Lower lobe of right lung (tissue), 2 donors: ENCODE data around the gene ZBTB46. TPM values are rescaled to one million over a fixed set of nuclear protein-coding genes. Genes with fewer than 3 reads are reported as not detected.

Source experiments
- ATAC-seq, 2 donors: fragments of 200-7000 bp; cut with Tn5 transposase; one replicate each; pipeline ENCODE4 v1.9.1; 2020 to 2022; ENCODE audit warnings: mild to moderate bottlenecking in 2 of 2, moderate library complexity in 2 of 2
- DNase-seq: peaks from one replicate; pipeline ENCODE4 v3.0.0-alpha.2; 2020
- H3K27ac ChIP-seq: fragments of 200-600 bp; one replicate; pipeline ENCODE4 v1.8.0; 2022
- H3K27me3 ChIP-seq: fragments of 200-600 bp; one replicate; pipeline ENCODE4 v1.8.0; 2022; ENCODE audit warnings: low read depth
- H3K36me3 ChIP-seq: fragments of 200-600 bp; one replicate; pipeline ENCODE4 v1.8.0; 2022; ENCODE audit warnings: mild to moderate bottlenecking
- H3K4me1 ChIP-seq: fragments of 200-600 bp; one replicate; pipeline ENCODE4 v1.8.0; 2022
- H3K4me3 ChIP-seq: fragments of 200-600 bp; one replicate; pipeline ENCODE4 v1.8.0; 2022; ENCODE audit warnings: mild to moderate bottlenecking
- H3K9me3 ChIP-seq: fragments of 200-600 bp; one replicate; pipeline ENCODE4 v1.8.0; 2022
- intact Hi-C: fragments of 100-400 bp; cut with DNase I; formaldehyde crosslinking; loops from one replicate; pipeline ENCODE4 v1.11.0; 2022
- total RNA-seq: library from RNA; stranded (reverse); fragmentation: NEBNext Ultra II Directional; extraction: Animal tissue kit (Norgen Biotek cat#: 25700); gene quantifications from one replicate; pipeline ENCODE4 v1.2.1, GENCODE V29; 2021
- TF ChIP-seq, protein P1 (sequence below): fragments of 200-600 bp; IDR thresholded peaks from one replicate; pipeline ENCODE4 v1.8.0; 2022; ENCODE audit warnings: antibody characterized with exemption, mild to moderate bottlenecking
- donor health status: DM: no; HTN: yes; CAD: no; lungs with severe emphysema.

ZBTB46 gene
- total RNA-seq, 1 donor from 2014 or later, result 9.9 TPM

DNA sequence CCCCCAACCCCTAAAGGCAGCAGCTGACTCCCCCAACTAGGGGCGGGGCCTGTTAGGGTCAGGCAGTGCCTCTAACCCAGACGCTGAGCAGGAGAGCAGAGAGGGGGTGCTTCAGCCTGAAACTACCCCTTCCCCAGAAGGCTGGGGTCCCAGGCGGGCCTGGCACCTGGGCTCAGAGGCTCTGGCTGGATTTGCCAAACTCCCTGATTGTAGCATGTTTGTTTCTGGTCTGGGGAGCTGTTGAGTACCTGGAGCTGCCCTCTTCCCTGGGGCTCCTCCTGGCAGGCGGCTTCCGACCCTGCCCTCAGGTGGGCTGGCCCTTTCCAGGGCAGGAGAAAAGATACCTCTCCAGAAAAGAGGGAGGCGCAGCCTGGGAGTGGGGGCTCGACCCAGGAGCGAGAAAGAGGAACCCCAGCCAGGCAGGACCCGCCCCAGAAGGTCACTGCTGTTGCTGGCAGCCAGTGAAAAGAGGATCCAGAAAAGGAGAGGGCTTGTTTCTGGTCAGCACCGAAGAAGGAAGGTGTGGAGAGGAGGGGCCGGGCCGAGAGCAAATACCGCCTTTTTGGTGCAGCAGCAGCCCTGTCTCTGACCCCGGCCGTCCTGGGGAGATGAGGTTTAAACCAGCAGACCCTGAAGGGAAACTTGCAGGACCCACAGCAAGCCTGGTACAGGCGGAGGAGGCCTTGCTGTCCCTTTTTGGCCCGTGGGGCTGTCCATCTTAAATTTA, 29.4 kb upstream of the ZBTB46 start:
- TF ChIP-seq, protein P1, sequence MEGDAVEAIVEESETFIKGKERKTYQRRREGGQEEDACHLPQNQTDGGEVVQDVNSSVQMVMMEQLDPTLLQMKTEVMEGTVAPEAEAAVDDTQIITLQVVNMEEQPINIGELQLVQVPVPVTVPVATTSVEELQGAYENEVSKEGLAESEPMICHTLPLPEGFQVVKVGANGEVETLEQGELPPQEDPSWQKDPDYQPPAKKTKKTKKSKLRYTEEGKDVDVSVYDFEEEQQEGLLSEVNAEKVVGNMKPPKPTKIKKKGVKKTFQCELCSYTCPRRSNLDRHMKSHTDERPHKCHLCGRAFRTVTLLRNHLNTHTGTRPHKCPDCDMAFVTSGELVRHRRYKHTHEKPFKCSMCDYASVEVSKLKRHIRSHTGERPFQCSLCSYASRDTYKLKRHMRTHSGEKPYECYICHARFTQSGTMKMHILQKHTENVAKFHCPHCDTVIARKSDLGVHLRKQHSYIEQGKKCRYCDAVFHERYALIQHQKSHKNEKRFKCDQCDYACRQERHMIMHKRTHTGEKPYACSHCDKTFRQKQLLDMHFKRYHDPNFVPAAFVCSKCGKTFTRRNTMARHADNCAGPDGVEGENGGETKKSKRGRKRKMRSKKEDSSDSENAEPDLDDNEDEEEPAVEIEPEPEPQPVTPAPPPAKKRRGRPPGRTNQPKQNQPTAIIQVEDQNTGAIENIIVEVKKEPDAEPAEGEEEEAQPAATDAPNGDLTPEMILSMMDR, result no peak
- ATAC-seq, result no peak
- no peaks in the 10 kb centered on the region for H3K9me3 ChIP-seq
- peaks cover 52% of the 10 kb centered on the region for H3K4me1 ChIP-seq
- H3K27me3 ChIP-seq, result no peaks in the 10 kb centered on the region
- peak overlapping the region; percentile 21 for H3K27ac ChIP-seq
- peaks cover 15% of the 10 kb centered on the region for H3K36me3 ChIP-seq
- intact Hi-C loops, result no loop called here
- no peak overlapping the region for H3K4me3 ChIP-seq
- DNase-seq, result peak; percentile 71

DNA sequence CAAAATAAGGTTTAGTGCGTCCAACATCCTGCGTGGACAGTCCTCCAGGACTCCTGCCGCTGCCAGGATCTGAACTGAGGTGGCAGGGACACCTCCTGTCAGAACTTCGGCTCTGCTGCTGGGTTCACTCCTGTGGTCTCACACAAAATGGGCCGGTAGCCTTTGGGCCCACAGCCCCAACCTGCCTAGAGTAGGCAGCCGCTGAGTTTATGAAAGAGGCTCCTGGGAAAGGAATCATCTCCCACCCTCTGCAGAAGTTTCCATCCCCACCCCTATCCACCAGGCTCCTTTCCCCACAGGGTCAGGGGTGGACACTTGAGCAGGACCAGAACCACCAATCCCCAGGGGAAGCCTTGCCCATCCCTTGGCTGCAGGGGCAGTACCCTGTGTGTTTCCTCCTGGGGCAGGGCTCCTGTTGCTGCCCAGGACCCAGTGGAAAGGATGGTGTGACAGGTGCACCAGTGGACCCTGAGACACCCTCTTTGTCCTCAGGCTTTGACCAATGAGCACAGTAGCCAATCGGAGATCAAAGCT, 28.2 kb upstream of the ZBTB46 start:
- Histone ChIP-seq H3K9me3 (no peaks in the 10 kb centered on the region), H3K27ac (peak overlapping the region; percentile 74), H3K4me1 (peaks cover 64% of the 10 kb centered on the region)

DNA sequence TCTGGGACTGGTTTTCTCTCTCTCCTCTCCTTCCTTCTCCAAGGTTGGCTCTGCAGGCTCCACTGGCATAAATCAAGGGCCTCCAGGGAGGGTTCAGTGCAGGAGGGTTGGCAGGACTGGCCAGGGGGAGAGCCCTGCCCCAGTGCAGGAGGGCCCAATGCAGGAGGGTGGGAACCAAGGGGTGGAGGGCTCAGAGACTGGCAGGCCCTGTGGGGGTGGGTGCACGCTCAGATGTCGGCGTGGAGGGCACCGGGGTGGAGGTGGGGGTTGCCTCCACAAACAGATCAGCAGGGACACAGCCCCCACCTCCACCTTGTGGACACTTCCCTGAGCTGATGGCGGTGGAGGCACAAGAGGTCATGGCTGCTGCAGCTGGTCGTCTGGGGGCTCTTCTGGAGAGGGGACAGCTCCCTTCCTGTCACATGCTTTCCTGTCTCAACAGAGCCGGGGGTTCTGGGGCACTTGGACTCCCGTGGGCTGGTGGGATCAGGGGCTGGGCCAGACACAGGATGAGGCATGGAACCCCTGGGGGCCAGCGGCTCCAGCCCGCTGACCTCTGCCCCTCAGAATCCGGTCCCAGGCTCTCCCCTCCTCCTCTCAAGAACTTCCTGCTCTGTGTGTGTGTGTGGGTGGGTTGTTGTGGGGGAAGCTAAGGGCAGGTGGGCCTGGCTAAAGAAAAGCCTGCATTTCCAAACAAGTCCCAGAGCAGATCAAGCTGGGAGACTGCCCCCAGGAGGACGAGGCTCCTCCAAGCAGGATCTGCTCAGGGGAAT, 27.5 kb upstream of the ZBTB46 start:
- H3K36me3 ChIP-seq, result peaks cover 15% of the 10 kb centered on the region
- H3K4me1 ChIP-seq, result peaks cover 67% of the 10 kb centered on the region
- DNase-seq, result no peak
- no peaks in the 10 kb centered on the region for H3K9me3 ChIP-seq
- TF ChIP-seq, protein P1, result peak; percentile 26
- intact Hi-C loops, result no loop called here
- peak; percentile 0 to 11 for ATAC-seq
- no peak overlapping the region for H3K4me3 ChIP-seq
- H3K27ac ChIP-seq, result peak overlapping the region; percentile 74
- peaks cover 5% of the 10 kb centered on the region for H3K27me3 ChIP-seq

More for the DNA sequence above, 28.2 kb upstream of the ZBTB46 start:
- Histone ChIP-seq H3K36me3 (peaks cover 15% of the 10 kb centered on the region), H3K4me3 (no peak overlapping the region), H3K27me3 (peaks cover 5% of the 10 kb centered on the region)
- DNase-seq, result no peak
- no peak for ATAC-seq
- TF ChIP-seq, protein P1, result no peak
- intact Hi-C loops, result no loop called here

DNA sequence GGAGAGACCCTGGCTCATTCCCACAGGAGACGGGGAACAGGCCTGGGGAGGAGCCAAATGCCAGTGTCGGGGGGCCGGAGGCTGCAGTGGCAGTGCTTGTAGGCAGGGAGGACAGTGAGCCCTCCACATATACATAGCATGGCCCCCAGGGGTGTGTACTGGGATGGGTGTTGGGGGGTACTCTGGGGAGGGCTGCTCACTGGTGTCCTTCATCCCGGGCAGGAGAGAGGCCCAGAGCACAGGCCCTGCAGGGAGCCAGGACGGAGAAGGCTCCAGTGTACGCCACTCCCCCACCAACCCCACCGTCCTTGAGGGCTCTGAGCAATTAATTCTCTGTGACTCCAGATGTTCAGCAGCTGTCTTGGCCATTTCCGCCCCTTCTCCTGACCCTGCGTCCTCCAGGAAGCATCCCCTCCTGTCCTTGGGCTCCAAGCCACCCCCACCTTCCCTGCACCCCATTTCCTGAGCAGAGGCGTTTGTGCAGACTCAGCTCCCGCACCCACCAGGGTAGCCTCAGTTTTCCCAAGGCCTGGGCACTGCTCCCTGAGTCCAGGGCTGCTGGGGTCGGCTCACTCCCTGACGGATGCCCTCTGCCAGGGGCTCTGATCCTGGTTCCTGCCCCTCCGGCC, 26.8 kb upstream of the ZBTB46 start:
- peak overlapping the region; percentile 74 for H3K27ac ChIP-seq
- TF ChIP-seq, protein P1, result no peak
- no peaks in the 10 kb centered on the region for H3K9me3 ChIP-seq
- ATAC-seq, result peak in 1 of 2 donors; percentile 3
- peaks cover 5% of the 10 kb centered on the region for H3K27me3 ChIP-seq
- no peak overlapping the region for H3K4me3 ChIP-seq
- peaks cover 15% of the 10 kb centered on the region for H3K36me3 ChIP-seq
- intact Hi-C loops, result no loop called here
- DNase-seq, result no peak
- peaks cover 65% of the 10 kb centered on the region for H3K4me1 ChIP-seq

DNA sequence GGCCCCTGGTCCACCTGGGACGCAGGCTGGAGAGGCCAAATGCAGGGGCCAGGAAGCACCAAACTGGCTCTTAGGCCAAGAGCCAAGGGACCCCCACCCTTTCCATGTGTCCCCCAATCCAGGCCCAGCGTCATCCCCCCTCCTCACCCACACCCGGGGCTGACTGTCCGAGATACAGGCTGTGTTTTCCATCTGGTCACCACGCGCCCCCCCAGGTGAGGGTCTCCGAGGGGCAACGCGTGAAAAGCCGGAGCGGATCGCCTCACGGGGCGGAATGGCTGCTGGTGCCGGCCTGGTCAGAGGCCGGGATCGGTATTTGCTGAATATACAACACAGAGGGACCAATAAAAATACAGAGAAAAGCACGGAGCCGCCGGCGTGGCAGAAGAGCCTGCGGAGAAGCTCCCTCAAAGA, 25.0 kb upstream of the ZBTB46 start:
- H3K9me3 ChIP-seq, result no peaks in the 10 kb centered on the region
- no peak overlapping the region for H3K4me3 ChIP-seq
- peaks cover 5% of the 10 kb centered on the region for H3K27me3 ChIP-seq
- DNase-seq (no peak), ATAC-seq (no peak)
- peaks cover 65% of the 10 kb centered on the region for H3K4me1 ChIP-seq
- H3K36me3 ChIP-seq, result peaks cover under 1% of the 10 kb centered on the region
- H3K27ac ChIP-seq, result peak overlapping the region; percentile 67
- intact Hi-C loops, result no loop called here
- TF ChIP-seq, protein P1, result no peak
